Urothelium cell line (cell line): Measurements from ENCODE around the gene LIFR.

ENCODE experiments used
- DNase-seq: peaks from one replicate; pipeline ENCODE4 v3.0.0; 2011; ENCODE audit warnings: low spot score, mixed read lengths
- FAIRE-seq: peaks from 2 replicates; lab custom pipeline; 2011; peaks lifted over from hg19 to GRCh38; lab: Jason Lieb, UNC

The LIFR gene

DNA sequence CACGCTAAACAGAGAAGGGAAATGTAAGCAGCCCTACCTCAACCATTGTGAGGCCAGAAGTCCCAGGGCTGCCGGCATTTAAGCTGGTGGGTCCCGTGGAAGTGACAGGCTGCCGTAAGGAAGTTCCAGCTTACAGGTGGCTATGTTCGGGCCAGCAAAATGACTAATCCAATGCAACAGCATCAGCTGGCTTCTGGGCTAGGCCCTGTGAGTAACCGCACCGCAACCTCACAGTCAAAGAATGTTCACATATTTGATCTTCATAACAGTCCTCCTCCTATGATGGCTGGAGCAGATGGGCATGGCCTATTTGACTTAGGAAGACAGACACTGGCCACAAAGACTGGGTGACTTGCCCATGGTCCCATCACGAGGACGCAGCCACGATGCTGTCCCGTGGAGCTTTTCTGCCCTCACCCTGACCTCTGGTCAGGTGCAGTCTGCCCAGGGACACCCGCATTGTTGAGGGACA, 88.2 kb downstream of the LIFR start:
- peak; percentile 98 for FAIRE-seq
- peak; percentile 95 for DNase-seq

DNA sequence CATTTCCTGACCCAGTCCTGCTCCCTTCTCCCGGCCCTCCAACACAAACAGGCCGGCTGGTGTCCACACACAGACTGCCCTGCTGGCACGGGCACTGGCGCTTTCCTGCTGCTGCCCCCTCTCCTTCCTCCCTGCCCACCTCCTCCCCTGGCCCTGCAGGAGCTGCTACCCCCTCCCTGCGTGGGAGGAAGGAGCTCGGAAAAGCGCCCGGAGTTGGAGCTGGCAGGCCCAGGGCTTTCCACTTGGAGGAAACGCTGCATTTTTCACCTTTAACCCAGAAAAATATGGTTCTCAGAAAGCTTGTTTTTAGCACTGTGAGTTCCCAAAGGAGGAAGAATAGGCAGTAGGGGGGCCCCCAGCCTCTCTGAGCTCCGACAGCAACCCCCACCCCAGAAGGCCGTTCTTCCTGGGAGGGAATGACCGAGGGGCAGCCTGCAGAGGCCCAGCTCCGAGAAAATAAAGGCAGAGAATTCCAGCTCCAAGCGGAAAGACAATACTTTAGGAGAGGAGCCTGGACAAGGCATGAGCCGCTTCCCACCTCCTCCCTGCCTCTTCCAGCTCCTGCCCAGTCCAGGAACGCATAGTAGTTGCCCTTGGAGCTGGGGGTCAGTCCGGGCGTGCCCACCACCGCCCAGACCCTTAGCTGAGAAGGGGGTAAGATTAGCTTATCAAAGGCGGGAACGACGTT, 88.9 kb downstream of the LIFR start:
- peak; percentile 62 for DNase-seq
- no peak for FAIRE-seq

DNA sequence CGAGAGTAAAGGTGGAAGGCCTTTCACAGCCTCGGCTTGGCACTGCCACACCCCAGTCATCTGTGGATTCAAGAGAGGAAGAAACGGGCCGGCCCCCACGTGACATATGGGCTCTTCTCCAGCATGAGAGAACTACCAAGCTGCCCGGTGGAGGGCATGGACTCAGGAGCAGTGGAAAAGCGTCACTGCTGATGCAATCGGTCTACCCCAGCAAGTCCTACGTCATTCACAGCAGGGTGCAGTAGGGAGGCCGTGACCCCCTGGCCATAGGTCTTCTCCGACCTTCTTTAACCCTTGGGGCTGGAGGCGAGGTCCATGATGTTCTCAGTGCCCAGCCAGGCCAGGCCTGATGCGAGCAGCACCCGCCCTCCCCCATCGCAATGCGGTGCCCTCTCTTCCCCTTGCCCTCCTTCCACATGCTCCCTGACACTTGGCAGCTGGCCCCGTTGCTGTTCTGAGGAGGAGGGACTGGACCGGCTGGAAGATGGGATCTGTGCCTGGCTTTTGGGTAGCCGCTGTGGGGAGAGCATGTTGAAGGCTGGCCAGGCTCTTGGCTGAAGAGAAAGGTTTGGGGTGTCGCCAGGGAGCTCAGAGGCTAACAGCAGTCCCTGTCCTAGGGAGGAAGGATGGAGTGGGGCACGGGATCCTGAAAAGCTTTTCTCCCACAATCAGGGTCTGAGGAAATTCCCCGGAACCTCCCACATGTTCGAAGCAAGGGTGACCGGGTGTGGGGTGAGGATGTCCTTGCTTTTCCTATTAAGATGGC, 89.8 kb downstream of the LIFR start:
- FAIRE-seq (peak; percentile 55), DNase-seq (peak; percentile 33)

DNA sequence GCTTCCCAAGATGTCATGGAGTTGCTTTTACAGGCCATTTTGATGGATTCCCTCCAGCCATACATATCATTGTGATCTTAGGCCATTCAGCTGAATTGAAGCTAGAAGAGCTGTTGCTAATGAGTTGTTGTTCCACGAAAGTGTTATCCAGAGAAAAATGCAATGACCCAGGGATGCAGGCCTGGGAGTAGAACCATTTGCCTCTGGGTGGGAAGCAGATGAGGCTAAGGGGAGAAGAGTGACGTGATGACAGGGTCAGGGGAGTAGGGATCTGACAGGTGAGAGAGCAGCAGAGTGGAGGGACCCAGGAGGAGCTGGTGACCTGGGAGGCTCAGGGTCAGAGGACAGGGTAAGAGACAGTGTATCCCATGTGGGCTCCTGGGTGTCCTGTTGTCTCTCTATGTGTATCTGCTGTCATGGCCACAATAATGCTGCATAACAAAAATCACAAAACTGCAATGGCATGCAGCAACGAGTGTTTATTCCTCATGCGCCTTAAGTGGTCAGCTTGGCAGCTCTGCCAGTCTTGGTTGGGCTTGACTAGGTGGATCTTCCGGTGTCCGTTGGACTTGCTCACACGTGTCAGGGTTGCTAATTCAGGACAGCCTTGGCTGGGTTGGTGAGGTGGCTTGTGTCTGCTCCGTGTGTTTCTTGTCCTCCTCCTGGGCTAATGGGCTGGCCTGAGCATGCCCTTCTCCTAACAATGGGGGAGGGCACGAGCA, 90.6 kb downstream of the LIFR start:
- no peak for DNase-seq
- FAIRE-seq = peak; percentile 87

DNA sequence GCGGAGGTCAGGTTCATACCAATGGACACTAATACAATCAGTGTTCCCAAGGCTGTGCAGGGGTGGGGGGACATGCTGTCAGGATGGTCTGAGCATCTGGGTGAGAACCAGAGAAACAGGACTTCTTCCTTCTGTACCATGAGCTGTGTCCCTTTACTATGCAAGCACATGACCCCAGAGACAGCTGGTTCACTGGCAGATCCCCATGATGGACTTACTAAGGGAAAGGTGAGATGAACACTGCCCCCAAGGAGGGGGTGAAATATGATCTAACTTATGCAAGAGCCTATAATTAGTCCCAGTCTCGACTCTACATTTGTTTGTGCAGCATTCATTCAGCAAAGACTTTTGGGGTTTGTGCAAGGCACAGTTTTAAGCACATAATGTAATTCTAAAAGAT, 91.4 kb downstream of the LIFR start:
- DNase-seq (no peak), FAIRE-seq (no peak)

DNA sequence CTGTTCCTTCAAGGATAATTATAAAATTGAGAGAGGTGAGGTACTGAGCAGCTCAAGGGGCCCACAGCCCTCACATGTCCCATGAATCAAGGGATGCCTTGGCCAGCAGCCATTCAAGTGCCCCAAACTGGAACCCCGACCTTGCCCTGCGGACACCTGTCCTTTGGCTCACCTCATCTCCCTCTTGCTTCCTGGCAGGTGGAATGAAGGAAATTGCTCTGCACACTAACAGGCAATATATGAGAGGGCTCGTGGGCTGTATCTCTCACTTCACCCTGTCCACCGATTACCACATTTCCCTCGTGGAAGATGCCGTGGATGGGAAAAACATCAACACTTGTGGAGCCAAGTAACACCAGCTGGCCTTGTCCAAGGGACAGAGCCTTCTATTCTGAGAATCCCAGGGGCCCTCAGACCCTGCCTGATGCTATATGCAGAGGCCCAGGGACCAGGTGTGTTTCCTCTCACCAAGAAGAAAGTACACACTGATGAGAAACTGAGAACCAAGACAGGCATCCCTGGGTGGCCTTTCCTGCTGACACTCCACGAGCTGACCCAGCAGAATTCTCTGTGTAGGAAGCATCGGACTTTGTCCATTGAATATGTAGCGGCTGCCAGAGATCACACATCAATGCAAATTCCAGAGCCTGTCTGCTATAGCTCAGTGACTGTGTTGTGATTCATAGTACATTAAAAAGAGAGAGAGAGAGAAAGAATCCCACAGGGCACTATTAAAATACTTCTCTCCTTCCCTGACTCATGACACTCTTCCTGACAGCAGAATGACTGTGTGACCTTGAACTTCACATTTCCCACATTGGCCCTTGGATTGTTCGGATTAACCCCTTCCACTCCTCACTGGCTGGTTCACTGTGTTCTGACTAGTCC, 92.6 kb downstream of the LIFR start:
- peak; percentile 80 for DNase-seq
- FAIRE-seq = peak; percentile 70

DNA sequence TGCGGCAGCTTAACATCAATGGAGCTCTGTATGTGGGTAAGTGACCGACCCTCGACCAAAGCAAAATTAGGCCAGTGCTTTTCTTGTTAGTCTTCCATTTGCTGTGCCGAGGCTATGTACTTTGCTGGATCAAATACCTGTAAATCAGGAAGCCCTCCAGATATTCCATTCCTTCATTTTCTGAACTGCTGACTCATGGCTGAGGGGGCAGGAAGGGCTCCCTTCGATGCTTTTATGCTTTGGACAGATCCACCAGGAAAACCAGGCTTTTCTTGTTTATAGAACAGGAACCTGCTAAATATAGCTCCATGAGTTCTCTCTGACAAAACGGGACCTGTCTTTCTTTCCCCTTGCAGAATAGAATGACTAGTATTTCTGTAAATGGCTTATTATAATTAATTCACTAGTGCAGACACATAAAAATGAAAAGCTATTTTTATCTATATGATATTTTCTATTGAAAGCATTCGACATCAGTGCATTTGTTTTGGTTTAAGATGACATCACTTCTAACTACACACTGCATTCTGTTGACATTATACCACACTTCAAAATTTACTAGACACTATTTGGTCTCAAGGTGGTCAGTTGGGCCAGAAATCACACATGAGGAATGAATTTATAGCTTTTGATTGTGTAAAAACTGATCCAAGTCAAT, 93.3 kb downstream of the LIFR start:
- DNase-seq (no peak), FAIRE-seq (no peak)

DNA sequence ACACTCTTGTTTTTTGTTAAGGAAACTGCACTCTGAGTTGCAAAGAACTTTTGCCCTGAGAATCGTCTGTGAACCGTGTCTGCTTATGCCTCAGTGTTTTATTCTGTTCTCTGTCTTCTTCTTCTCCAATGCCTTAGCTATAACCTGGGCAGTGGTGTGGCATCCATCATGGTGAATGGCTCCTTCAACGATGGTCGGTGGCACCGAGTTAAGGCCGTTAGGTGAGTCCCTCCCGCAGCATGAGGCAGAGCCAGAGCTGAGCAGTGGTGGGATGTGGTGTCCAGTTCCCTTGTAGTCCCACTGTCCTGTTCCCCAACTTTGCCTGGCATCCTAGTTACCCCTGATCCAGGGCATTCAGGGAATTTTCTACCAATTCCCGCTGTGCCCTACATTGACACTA, 98.3 kb downstream of the LIFR start:
- no peak for DNase-seq
- no peak for FAIRE-seq

DNA sequence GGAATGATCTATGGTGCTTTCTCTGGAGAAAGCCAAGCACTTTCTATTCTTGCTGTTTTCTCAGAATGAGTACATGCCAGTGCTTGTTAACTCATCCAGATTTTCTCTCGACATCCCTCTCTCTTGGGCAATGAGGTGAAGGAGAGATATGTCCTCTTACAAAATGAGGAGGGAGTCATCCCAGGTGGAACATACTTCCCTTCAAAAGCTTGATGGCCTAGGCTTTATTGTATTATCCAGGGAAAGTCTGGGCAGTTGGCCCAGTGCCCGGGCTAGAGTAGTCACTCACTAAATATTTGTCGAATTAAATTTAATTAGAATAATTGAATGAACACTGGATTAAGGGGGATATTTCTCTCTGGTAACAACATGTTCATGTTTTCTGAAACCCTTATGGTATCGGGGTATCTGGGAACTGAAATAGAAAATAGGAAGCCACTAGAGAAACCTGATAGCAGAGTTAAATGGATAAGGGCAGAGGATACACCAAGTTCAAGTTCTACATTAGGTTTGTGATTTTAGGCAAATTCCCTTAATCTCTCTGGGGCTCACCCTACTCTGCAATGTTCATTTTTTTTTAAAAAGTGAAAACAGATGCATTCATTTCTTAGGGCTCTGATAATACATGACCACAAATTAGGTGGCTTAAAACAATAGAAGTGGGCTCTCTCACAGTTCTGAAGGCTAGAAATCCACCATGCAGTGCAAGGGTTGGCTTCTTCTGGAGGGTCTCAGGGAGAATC, 99.6 kb downstream of the LIFR start:
- no peak for FAIRE-seq

DNA sequence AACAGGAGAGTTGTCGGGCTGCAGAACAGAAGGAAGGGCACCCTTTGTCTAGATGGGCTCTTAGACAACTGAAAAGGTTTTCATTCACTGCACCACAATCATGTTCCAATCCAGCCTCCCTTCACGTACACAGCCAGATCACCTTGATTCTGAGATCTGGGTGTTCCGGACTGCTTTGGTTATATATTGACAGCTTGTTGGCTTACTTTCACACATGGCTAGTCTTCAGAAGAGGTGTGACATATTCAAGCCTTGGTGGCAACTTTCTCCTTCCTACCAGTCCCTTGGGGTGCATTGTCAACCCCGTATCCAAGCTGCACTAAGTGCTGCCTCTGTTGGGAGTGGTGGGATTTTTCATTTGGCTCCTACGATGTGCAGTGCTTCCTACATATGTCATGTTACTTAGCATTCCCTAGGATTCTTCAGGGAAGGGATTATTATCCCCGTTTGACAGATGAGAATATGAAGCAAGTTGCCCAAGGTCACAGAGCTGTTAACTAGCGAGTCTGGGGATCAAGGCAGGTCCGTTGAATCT, 100.6 kb downstream of the LIFR start:
- FAIRE-seq (no peak), DNase-seq (no peak)

More for the DNA sequence above, 99.6 kb downstream of the LIFR start:
- DNase-seq = no peak

DNA sequence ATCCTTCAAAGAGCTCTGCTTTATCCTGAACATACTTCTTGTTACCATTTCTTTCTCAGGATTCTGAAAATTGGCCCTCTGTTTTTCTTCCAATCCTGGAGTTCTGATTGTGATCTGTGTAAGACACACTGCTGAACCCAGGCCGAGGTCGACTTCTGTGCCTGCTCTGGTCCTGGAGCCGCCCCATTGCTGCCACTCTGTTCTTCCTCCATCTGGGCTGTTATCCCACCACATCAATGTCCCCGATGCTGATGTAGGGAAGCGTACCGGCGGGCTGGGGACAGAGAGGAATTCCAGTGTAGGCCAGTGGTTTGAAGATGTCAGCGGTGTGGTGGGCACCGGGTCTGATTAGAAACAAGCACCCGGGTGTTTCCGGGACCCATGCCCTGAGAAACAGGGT, 102.5 kb downstream of the LIFR start:
- no peak for FAIRE-seq
- no peak for DNase-seq

DNA sequence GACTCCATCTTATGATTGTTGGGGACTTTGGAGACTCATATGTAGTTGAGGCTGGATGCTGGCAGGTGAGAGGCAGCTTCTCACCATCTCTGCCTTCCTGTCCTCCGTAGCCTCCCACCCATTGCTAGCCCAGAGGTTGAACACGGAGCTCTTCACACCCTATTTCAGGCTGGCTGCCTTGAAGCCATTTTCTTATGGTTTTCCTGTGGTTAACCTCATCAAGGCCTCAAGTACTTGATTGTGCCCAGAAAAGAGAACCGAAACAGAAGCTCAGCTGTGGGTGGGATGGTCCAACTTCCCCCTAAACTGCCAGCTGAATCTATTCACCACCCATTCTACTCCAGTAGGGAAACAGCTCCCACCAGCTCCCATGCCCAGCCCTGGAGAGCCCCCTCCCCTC, 102.9 kb downstream of the LIFR start:
- DNase-seq = no peak
- FAIRE-seq = no peak

DNA sequence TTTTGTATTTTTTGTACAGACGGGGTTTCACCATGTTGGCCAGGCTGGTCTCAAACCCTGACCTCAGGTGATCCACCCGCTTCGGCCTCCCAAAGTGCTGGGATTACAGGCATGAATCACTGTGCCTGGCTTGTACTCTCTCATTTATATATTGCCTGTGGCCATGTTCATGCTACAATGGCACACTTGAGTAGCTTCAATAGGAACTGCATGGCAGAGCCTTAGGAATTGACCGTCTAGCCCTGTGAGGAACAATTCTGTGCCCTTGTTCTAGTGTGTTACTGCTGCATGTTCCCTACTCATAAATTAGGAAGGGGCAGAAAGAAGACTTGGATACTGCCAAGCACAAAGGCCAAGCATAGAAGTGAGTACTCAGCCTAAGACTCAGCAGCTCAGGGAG, 104.2 kb downstream of the LIFR start:
- no peak for FAIRE-seq
- no peak for DNase-seq

DNA sequence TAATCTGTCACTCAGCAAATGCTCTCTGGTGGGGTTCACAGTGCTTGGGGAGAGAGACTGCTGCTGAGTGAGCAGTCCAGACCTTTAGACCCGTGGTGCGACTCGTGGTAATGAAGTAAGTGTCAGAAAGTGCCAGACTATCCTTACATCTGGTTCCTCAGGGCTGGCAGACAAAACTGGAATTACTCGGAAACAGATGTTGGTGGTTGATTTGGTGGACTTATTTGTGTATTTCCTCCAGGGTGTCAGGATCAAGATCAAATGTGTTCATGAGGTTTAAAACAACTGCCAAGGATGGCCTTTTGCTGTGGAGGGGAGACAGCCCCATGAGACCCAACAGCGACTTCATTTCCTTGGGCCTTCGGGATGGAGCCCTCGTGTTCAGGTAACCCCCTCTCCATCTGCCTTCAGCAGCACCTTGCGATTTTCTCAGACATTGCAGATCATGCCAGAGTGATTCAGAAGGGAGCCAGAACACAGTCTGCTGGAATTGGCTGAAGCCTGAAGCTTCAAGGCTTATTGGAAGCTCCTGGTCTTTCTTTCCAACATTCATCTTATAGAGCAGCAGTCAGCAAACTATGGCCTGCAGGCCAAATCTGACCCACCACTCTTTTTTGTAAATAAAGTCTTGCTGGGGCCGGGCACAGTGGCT, 105.2 kb downstream of the LIFR start:
- DNase-seq (no peak), FAIRE-seq (no peak)

DNA sequence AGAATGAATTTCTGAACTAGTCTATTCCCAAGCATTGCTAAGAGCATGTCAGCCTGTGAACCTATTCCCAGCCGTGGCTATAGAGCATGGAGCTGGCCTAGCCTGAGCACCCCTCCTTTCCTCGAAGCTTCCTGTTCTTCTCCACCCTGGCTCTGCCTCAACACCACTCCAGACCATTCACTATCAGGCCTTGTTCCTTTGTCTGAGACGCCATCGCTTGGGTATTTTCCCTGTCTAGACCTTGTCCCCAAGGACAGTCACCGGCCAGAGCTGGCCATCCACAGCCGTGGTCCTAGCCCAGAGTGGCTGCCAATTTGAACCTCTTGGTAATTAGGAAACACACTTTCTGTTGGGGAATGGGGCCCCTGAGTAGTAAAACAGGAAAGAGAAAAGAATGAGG, 105.8 kb downstream of the LIFR start:
- no peak for FAIRE-seq
- DNase-seq = no peak

DNA sequence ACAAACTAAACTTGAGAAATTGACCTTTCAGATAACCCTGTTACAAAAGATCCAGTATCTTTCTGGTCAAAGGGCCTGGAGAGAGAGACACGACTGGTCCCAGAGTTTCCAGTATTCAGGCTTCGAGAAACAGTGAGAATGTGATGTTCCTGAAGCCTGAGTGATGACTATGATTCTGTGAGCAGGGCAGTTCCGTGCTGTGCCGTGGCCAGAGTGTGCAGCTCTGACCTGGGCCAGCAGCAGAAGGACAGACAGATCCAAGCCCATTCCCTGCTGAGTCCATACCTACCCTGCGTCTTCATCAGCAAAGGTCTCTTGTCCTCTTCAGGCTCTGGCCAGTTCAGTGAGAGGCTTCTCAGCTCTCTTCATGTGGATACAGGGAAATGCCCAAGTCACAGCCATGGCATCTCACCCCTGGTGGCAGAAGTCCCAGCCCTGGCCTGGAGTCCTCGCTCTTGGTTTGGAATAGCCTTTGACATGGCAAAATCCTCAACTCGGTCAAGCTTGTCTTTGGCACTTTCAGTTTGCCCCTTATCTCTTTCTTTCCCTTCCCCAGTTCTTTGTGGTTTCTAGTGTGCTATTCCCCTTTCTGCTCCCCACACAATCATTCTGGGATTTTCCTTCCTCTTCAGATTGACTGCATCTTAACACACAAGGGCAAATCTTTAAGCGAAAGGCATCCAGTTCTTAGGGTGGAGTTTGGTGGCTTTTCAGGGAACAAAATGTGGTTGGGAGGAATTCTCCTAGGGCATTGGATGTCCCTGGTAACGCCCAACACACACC, 107.7 kb downstream of the LIFR start:
- no peak for FAIRE-seq
- no peak for DNase-seq

DNA sequence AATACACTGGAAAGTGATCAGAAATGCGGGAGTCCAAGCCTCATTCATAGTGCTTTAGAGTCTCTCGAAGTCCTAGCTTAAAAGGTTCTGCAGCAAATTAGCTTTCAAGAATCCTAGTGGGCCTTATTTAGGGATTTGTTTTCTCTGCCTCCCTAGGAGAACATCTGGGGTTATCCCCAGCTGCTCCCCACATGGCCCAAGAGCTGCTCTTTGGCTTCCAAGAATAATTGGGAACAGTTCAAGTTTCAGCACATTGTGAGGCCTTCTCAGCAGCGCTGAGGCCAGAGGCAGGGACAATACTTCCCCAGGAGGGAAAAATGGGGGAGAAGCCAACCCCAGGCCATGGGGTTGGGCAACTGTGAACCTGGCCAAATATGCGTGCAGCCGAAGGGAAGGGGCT, 108.7 kb downstream of the LIFR start:
- FAIRE-seq (no peak), DNase-seq (no peak)

DNA sequence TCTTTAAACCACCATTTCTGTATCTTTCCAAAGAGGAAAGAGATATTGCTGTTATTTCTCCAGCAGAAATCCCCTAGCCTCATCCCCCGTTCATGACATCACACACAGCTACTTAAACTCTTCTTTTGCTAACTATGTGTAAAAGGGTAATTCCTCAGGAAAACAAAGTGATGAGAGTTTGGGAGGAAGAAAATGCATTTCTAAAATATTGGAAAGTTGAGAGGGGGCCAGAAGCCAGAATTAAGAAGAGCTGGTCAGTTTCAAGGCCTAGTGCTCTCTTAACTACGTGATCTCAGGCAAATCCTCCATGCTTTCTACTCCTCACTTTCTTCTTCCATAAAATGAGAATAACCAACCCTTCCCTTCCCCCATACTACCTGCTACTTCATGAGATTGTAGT, 109.4 kb downstream of the LIFR start:
- FAIRE-seq (no peak), DNase-seq (no peak)
